Adipocyte (in vitro differentiated cells): ENCODE measurements around the gene LLGL1.

Experiments used
- DNase-seq: peaks from one replicate; pipeline ENCODE4 v3.0.0-alpha.2; 2015; ENCODE audit warnings: low read depth
- H3K27me3 ChIP-seq: replicated peaks from 2 replicates; pipeline ENCODE4 v1.7.0; 2013; ENCODE audit warnings: mild to moderate bottlenecking, low read length, moderate library complexity; ENCODE audit not compliant: control insufficient read depth, insufficient read depth
- H3K36me3 ChIP-seq: 2 replicates; pipeline ENCODE4 v1.7.0; 2013; ENCODE audit warnings: low read length, mild to moderate bottlenecking, moderate library complexity; ENCODE audit not compliant: control insufficient read depth, insufficient read depth, severe bottlenecking
- H3K4me1 ChIP-seq: 2 replicates; pipeline ENCODE4 v1.7.0; 2013; ENCODE audit warnings: mild to moderate bottlenecking, low read length, moderate library complexity; ENCODE audit not compliant: control insufficient read depth, insufficient read depth
- H3K4me3 ChIP-seq: 2 replicates; pipeline ENCODE4 v1.7.0; 2013; ENCODE audit warnings: mild to moderate bottlenecking, low read length, moderate library complexity
- H3K9ac ChIP-seq: 2 replicates; pipeline ENCODE4 v1.7.0; 2013; ENCODE audit warnings: mild to moderate bottlenecking, low read length, moderate library complexity
- H3K9me3 ChIP-seq: 2 replicates; pipeline ENCODE4 v1.7.0; 2013; ENCODE audit warnings: mild to moderate bottlenecking, low read length, moderate library complexity; ENCODE audit not compliant: control insufficient read depth

LLGL1 gene

DNA sequence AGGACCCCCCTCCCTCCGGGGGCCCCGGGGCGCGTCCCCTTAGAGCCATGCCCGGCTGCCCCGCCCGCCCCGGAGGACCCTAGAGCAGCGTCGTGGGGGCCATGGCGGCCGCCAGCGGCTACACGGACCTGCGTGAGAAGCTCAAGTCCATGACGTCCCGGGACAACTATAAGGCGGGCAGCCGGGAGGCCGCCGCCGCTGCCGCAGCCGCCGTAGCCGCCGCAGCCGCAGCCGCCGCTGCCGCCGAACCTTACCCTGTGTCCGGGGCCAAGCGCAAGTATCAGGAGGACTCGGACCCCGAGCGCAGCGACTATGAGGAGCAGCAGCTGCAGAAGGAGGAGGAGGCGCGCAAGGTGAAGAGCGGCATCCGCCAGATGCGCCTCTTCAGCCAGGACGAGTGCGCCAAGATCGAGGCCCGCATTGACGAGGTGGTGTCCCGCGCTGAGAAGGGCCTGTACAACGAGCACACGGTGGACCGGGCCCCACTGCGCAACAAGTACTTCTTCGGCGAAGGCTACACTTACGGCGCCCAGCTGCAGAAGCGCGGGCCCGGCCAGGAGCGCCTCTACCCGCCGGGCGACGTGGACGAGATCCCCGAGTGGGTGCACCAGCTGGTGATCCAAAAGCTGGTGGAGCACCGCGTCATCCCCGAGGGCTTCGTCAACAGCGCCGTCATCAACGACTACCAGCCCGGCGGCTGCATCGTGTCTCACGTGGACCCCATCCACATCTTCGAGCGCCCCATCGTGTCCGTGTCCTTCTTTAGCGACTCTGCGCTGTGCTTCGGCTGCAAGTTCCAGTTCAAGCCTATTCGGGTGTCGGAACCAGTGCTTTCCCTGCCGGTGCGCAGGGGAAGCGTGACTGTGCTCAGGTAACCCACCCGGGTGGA, 41.0 kb upstream of the LLGL1 start:
- peaks cover 67% of the 10 kb centered on the region for H3K4me1 ChIP-seq
- no peaks in the 10 kb centered on the region for H3K27me3 ChIP-seq
- H3K36me3 ChIP-seq = no peaks in the 10 kb centered on the region
- peak overlapping the region; percentile 95 for H3K4me3 ChIP-seq
- peak overlapping the region; percentile 95 for H3K9ac ChIP-seq
- no peaks in the 10 kb centered on the region for H3K9me3 ChIP-seq
- peak; percentile 78 for DNase-seq

DNA sequence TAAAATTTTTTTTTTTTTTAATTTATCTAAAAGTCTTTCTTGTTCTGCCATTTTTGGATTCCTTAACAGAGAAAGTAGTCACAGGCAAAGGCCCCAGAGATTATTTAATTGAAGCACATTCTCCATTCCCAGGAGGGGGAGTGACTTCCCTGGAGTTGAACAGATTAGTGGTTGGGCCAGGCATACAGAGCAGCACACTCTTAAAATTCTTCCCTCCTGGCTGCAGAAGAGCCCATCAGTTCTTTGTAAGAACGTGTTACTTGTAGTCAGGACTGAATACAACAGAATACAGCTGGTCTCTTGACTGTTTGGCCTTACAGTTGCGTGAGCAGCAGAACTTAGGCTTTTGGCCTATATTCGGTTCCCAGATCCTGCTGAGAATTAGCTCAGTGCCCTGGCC, 40.0 kb upstream of the LLGL1 start:
- Histone ChIP-seq H3K4me3 (peak overlapping the region; percentile 95), H3K4me1 (peaks cover 77% of the 10 kb centered on the region), H3K9ac (peak overlapping the region; percentile 95), H3K9me3 (no peaks in the 10 kb centered on the region), H3K27me3 (no peaks in the 10 kb centered on the region), H3K36me3 (no peaks in the 10 kb centered on the region)
- DNase-seq = peak; percentile 64

DNA sequence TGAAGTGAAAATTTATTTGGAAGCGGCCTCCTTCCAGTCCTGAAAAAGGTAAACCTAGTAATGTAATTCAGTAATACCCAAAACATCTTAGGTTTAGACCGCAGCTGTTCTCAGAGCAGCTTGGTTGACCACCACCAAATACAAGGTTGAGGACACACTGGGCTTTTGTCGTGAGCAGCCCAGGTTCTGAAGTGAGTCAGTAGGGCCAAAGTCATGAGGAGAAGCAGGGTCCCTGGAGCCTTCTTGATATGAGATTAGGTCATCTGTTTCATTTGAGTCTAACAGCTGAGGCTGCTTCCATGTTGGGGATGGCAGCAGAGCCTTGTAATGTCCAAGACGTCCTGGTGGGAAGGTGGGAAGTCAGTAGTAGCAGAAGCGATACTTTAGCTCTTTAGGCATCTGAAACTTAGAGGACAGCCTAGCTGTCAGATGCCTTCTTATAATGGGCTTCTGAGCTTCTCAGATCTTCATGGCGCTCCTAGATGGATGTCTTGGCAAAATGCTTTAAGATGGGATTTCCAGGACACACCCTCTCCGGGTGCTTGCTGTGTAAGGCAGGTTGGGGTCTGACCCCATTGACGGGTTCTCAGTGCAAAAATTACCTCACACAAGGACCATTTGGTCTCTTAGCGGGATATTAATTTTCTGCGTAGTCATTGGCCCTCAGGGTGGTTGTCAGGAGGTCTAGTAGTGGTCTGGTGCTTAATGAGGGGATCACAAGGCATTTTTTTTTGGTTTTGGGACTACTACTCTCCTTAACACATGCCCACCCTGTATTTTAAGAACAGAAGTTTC, 39.4 kb upstream of the LLGL1 start:
- DNase-seq = peak; percentile 58
- no peaks in the 10 kb centered on the region for H3K36me3 ChIP-seq
- H3K9me3 ChIP-seq = no peaks in the 10 kb centered on the region

DNA sequence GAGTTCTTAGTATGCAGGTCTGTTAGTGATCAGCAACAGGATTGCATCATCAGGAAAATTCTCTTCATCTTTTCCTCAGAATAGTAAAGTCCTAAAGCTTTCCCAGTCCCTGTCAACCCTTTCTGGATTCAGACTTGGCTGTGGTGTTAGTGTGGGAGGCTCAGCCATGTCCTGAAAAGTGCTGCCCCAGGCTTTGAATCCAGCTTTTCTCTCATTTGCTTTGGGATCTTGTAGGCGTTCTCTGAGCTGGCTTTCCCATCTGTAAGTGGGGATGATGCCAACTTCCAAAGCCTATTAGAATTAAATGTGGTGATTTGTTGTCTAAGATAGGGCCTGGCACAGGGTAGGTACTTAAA, 38.8 kb upstream of the LLGL1 start:
- peak overlapping the region; percentile 95 for H3K4me3 ChIP-seq

More for the DNA sequence above, 39.4 kb upstream of the LLGL1 start:
- H3K27me3 ChIP-seq = no peaks in the 10 kb centered on the region
- H3K9ac ChIP-seq = peak overlapping the region; percentile 95
- H3K4me1 ChIP-seq = peaks cover 78% of the 10 kb centered on the region
- peak overlapping the region; percentile 95 for H3K4me3 ChIP-seq

DNA sequence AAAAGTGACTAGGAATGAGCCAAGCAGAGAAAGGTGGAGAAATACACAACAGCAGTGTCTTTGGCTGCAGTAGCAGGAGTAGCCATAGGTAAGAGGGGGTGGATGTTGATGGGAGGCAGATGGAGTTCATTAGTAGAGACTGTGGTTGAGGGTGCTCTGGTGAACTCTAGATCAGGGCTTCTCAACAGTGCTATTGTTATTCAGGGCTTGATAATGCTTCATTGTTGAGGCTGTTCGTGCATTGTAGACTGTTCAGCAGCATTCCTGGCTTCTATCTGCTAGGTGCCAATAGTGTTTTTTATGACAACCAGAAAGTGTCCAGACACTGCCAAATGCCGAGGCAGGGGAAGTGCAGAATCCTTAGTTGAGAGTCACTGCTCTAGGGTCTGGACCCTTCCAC, 38.2 kb upstream of the LLGL1 start:
- H3K4me1 ChIP-seq = peaks cover 72% of the 10 kb centered on the region
- H3K27me3 ChIP-seq = no peaks in the 10 kb centered on the region
- peak overlapping the region; percentile 95 for H3K9ac ChIP-seq
- H3K9me3 ChIP-seq = no peaks in the 10 kb centered on the region
- peak; percentile 39 for DNase-seq
- peak overlapping the region; percentile 95 for H3K4me3 ChIP-seq
- H3K36me3 ChIP-seq = no peaks in the 10 kb centered on the region

More for the DNA sequence above, 38.8 kb upstream of the LLGL1 start:
- Histone ChIP-seq H3K9me3 (no peaks in the 10 kb centered on the region), H3K27me3 (no peaks in the 10 kb centered on the region), H3K36me3 (no peaks in the 10 kb centered on the region), H3K4me1 (peaks cover 78% of the 10 kb centered on the region), H3K9ac (peak overlapping the region; percentile 95)
- DNase-seq = peak; percentile 82

DNA sequence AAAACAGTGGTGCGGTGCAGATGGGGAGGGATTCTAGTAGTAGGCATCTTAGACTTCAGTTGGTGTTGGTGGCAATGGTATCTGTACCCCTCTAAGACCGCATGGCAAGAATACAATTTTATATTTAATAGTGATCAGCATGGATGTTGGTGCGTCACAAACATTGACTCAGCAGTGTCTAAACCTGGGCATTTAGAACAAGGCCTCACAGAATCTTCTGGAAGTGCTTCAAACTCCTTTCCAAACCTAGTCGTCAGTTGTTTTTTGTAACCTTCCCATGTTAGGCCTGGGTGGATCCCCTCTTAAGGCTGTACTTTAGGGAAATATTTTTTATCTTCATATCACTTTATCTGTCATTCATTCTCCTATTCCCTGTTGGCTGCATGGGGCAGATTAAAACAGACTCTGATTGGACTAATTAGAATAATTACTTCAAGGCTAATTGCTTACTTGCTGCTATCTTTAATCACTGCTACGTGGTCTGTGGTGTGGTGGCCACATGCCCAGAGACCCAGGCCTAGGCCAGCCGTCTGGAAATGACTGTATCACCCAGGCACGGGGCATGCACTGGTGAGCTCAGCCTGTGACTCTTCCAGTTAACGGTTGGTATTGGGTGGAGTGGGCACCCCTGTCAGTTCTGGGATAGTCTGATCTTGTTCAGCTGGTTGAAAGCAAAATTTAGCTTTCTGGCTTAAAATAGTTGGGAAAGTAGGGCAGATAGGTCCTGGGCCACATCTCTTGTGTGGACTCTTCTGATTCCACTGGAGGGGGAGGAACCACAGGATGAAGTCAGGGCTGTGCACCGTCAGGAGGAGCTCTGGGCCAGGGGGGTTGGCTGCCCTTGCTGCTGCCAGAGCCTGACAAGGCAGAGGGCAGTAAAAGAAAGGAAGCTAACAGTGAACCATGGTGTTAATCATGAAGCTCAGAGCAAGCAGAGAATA, 37.3 kb upstream of the LLGL1 start:
- no peaks in the 10 kb centered on the region for H3K36me3 ChIP-seq
- peak overlapping the region; percentile 95 for H3K4me3 ChIP-seq
- no peaks in the 10 kb centered on the region for H3K27me3 ChIP-seq
- DNase-seq = peak; percentile 62
- H3K4me1 ChIP-seq = peaks cover 69% of the 10 kb centered on the region
- peak overlapping the region; percentile 95 for H3K9ac ChIP-seq
- H3K9me3 ChIP-seq = no peaks in the 10 kb centered on the region

DNA sequence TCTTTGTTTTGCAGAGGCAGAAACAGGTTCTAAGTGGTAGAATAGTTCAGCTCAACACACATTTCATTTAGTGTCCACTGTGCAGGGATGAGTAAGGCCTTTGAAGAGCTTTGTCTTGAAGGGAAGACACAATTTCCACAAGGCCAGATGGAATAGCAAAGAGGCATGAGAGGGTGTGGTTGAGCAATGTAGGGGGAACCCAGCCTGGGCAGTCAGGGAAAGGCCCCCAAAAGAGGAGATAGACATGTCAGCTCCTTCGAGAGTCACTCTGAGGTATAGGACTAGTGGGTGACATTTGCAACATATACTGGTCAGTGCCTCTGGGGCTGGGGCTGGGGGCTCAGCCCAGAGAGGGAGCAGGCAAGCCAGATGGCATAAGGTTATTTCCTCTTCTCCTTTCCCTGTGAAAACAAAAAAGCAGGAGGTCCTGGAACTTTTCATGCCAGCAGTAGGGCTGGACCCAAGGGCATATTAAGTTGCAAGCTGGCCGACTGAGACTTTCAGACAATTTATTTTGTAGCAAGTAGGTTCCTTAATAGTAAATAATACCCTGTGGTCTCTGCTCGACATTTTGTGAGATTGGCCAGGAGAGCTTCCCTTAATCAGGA, 34.7 kb upstream of the LLGL1 start:
- peaks cover 57% of the 10 kb centered on the region for H3K4me1 ChIP-seq
- peak; percentile 18 for DNase-seq
- H3K9ac ChIP-seq = no peak overlapping the region
- H3K27me3 ChIP-seq = no peaks in the 10 kb centered on the region
- peak overlapping the region; percentile 0 for H3K4me3 ChIP-seq
- H3K9me3 ChIP-seq = no peaks in the 10 kb centered on the region
- H3K36me3 ChIP-seq = peaks cover 13% of the 10 kb centered on the region

DNA sequence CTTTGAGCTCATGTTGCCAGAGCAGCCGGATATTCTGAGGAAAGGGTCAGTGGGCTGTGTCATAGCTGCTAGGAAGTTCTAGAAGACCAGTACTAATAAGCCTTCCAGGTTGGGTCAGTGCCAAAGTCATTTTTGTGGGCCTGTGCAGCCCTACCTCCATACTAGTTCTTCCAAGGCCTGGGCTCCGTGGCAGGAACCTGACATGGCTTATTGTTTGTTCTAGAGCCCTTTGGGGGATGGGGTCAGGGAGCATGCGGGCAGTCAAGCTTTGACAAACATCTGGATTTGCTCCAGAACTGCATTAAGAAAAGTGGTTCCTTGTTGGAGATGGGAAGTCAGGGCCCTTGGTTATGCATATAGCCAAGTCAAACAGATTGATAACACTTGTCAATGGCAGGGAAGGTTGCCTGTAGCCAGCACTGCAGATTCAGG, 34.2 kb upstream of the LLGL1 start:
- Histone ChIP-seq H3K4me1 (peaks cover 52% of the 10 kb centered on the region), H3K27me3 (no peaks in the 10 kb centered on the region), H3K36me3 (peaks cover 18% of the 10 kb centered on the region), H3K4me3 (peak overlapping the region; percentile 0), H3K9ac (no peak overlapping the region), H3K9me3 (no peaks in the 10 kb centered on the region)
- DNase-seq = peak; percentile 20

DNA sequence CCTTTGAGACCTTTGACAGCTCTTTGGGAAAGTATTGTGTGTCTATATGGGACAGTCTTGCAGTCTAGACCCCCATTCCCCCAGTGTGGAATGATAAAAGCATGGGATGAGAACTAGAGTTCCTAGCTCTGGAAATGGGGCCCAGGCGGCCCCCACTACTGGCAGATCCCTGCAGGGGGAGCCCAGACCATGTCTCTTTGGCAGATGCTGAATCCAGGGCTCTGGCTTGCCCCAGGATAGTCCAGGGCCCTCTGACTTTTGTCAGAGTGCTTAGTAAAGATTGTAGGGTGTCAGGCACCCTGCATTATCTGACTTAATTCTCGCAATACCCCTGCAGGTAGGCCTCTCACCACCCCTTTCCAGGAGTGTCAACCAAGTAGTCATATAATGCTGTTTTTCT, 33.5 kb upstream of the LLGL1 start:
- H3K4me3 ChIP-seq = no peak overlapping the region
- DNase-seq = peak; percentile 31
- no peak overlapping the region for H3K9ac ChIP-seq
- no peaks in the 10 kb centered on the region for H3K27me3 ChIP-seq
- H3K9me3 ChIP-seq = no peaks in the 10 kb centered on the region
- H3K4me1 ChIP-seq = peaks cover 45% of the 10 kb centered on the region
- peaks cover 26% of the 10 kb centered on the region for H3K36me3 ChIP-seq

DNA sequence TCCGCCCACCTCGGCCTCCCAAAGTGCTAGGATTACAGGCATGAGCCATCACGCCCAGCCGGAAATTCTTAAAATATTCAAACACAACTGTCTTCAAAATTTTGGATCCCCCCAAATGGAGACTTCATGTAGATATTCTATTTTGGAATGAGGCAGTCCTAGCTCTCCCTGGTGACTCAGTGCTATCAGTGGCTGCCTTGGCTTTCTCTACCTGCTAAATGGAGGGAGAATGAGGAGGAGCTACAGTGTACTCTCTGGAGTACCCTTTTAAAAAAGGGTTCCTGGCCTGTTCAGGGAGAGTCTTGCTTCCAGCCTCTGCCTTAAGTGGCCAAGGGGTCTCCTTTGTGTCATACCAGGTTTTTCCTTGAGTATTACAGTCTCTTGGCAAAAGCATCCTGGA, 31.0 kb upstream of the LLGL1 start:
- no peaks in the 10 kb centered on the region for H3K9me3 ChIP-seq
- H3K9ac ChIP-seq = no peak overlapping the region
- peaks cover 44% of the 10 kb centered on the region for H3K36me3 ChIP-seq
- no peaks in the 10 kb centered on the region for H3K27me3 ChIP-seq
- peaks cover 39% of the 10 kb centered on the region for H3K4me1 ChIP-seq
- no peak for DNase-seq
- H3K4me3 ChIP-seq = no peak overlapping the region
